ENCODE measurements around the gene ZNF831.

ZNF831 gene

GRCh38 chr20:59205044-59205443 is 41.4 kb downstream of the ZNF831 start:
- no peak overlapping the region for H3K4me3 ChIP-seq
- no peak for DNase-seq (ENCODE audit: low spot score)
- no peak overlapping the region for H3K27ac ChIP-seq
- TF ChIP-seq CTCF (IDR thresholded peaks at IDR 0.05) = no peak

GRCh38 chr20:59207235-59207634 is 43.6 kb downstream of the ZNF831 start:
- no peak for TF ChIP-seq CTCF (IDR thresholded peaks at IDR 0.05)
- DNase-seq (ENCODE audit: low spot score) = no peak
- H3K4me3 ChIP-seq = no peak overlapping the region
- H3K27ac ChIP-seq = no peak overlapping the region

GRCh38 chr20:59207742-59208357 is 44.2 kb downstream of the ZNF831 start:
- no peak for TF ChIP-seq CTCF (IDR thresholded peaks at IDR 0.05)
- Histone ChIP-seq H3K27ac (no peak overlapping the region), H3K4me3 (no peak overlapping the region)
- no peak for DNase-seq (ENCODE audit: low spot score)

- Histone ChIP-seq H3K4me3 (no peak overlapping the region), H3K27ac (no peak overlapping the region)
- no peak for TF ChIP-seq CTCF (IDR thresholded peaks at IDR 0.05)
- DNase-seq (ENCODE audit: low spot score) = no peak
Measured at GRCh38 chr20:59210186-59210585, 46.6 kb downstream of the ZNF831 start.

GRCh38 chr20:59211208-59211765 is 47.7 kb downstream of the ZNF831 start:
- Histone ChIP-seq H3K27ac (no peak overlapping the region), H3K4me3 (no peak overlapping the region)
- no peak for TF ChIP-seq CTCF (IDR thresholded peaks at IDR 0.05)
- DNase-seq (ENCODE audit: low spot score) = no peak

- no peak overlapping the region for H3K27ac ChIP-seq
- no peak for TF ChIP-seq CTCF (IDR thresholded peaks at IDR 0.05)
- DNase-seq (ENCODE audit: low spot score) = no peak
- H3K4me3 ChIP-seq = no peak overlapping the region
Measured at GRCh38 chr20:59214073-59214472, 50.5 kb downstream of the ZNF831 start.
